OCI-LY7 (cell line): ENCODE results near the gene BTRC. TPM values are rescaled to one million over a fixed set of nuclear protein-coding genes. Genes with fewer than 3 reads are reported as not detected.

ENCODE experiments used
- BruUV-seq: library from RNA; stranded (reverse); fragments of 400-500 nt; replicated peaks from 2 replicates; lab custom pipeline; 2021; lab: Mats Ljungman, UMichigan
- CTCF ChIA-PET: fragments of 300-600 bp; sonication (Branson Sonifier 250); formaldehyde crosslinking; loops from one replicate; lab custom pipeline; 2022; ENCODE audit warnings: antibody characterized with exemption; ENCODE audit not compliant: unreplicated experiment; lab: Charles Lee
- POLR2A ChIA-PET: fragments of 300-600 bp; sonication (Branson Sonifier 250); formaldehyde crosslinking; loops from one replicate; lab custom pipeline; 2022; ENCODE audit warnings: antibody characterized with exemption; lab: Charles Lee
- DNase-seq: peaks from one replicate; pipeline ENCODE4 v3.0.0-alpha.2; 2015; ENCODE audit warnings: low spot score
- H2AFZ ChIP-seq: fragments of 200-600 bp; sonication (generic), shearing (Covaris generic); 2 replicates; pipeline ENCODE4 v1.6.1; 2014; ENCODE audit warnings: mild to moderate bottlenecking, antibody characterized with exemption, low read length, moderate library complexity
- H3K27ac ChIP-seq: fragments of 200-600 bp; sonication (generic); 2 replicates; pipeline ENCODE4 v1.5.1; 2014; ENCODE audit warnings: mixed run types, low read depth, mild to moderate bottlenecking, moderate library complexity, low read length, inconsistent platforms; ENCODE audit not compliant: poor library complexity, severe bottlenecking
- H3K36me3 ChIP-seq: fragments of 200-600 bp; sonication (generic); 2 replicates; pipeline ENCODE4 v1.6.1; 2014; ENCODE audit warnings: mild to moderate bottlenecking, antibody characterized with exemption, low read length, moderate library complexity, mixed read lengths; ENCODE audit not compliant: insufficient read depth
- H3K4me1 ChIP-seq: fragments of 200-600 bp; sonication (generic); 2 replicates; pipeline ENCODE4 v1.5.1; 2014; ENCODE audit warnings: mild to moderate bottlenecking, low read length; ENCODE audit not compliant: insufficient read depth, poor library complexity, severe bottlenecking
- H3K4me2 ChIP-seq: fragments of 200-600 bp; sonication (generic); 2 replicates; pipeline ENCODE4 v1.6.1; 2014; ENCODE audit warnings: mild to moderate bottlenecking, low read length
- H3K4me3 ChIP-seq: fragments of 200-600 bp; sonication (generic); 2 replicates; pipeline ENCODE4 v1.5.1; 2014; ENCODE audit warnings: mild to moderate bottlenecking, low read depth, low read length; ENCODE audit not compliant: poor library complexity, severe bottlenecking
- H3K79me2 ChIP-seq: fragments of 200-600 bp; sonication (generic); 2 replicates; pipeline ENCODE4 v1.6.1; 2016; ENCODE audit warnings: low read depth, mild to moderate bottlenecking, low read length, moderate library complexity, mixed read lengths; ENCODE audit not compliant: insufficient read depth
- H3K9me2 ChIP-seq: fragments of 200-600 bp; sonication (generic); 2 replicates; pipeline ENCODE4 v1.6.1; 2016; ENCODE audit warnings: mild to moderate bottlenecking, low read length, mixed read lengths; ENCODE audit not compliant: insufficient read depth
- H3K9me3 ChIP-seq: fragments of 200-600 bp; sonication (generic); 2 replicates; pipeline ENCODE4 v1.6.1; 2014; ENCODE audit warnings: mild to moderate bottlenecking, mixed run types, low read length, mixed read lengths
- H4K20me1 ChIP-seq: fragments of 200-600 bp; sonication (generic); 2 replicates; pipeline ENCODE4 v1.6.1; 2014; ENCODE audit warnings: mild to moderate bottlenecking, antibody characterized with exemption, low read length, moderate library complexity, mixed read lengths; ENCODE audit not compliant: insufficient read depth
- CTCF ChIP-seq: fragments of 200-600 bp; sonication (generic); conservative IDR thresholded peaks from 2 replicates; pipeline ENCODE4 v1.5.1; 2014; ENCODE audit warnings: mild to moderate bottlenecking, antibody characterized with exemption, low read length, moderate library complexity, mixed read lengths
- EZH2phosphoT487 ChIP-seq: fragments of 200-600 bp; sonication (generic); IDR thresholded peaks from 2 replicates; pipeline ENCODE4 v1.6.1; 2018; ENCODE audit warnings: low read depth, borderline replicate concordance, mild to moderate bottlenecking, mixed run types, antibody characterized with exemption, low read length, moderate library complexity, mixed read lengths
- intact Hi-C: fragments of 100-400 bp; cut with micrococcal nuclease; formaldehyde crosslinking; loops from one replicate; pipeline ENCODE4 v1.10.0; 2022; ENCODE audit not compliant: unreplicated experiment
- total RNA-seq, 2 experiments: library from RNA; depleted of rRNA in 1 of 2; stranded (reverse); fragments of >200 nt in 1 of 2; shearing (Covaris generic) in 1 of 2; gene quantifications; 2 replicates each; pipeline ENCODE4 v1.2.3, GENCODE V29; 2014 to 2022

Gene BTRC
- total RNA-seq, 2 experiments from 2014 or later, result 6.1 to 17.8 TPM

- H4K20me1 ChIP-seq, result no peaks in the 10 kb centered on the region
- H3K4me2 ChIP-seq, result no peak overlapping the region
- intact Hi-C loops, result no loop called here
- 0 out of 2 replicates have a peak, but pooled peaks cover 3% of the 10 kb centered on the region for H3K36me3 ChIP-seq
- no peak overlapping the region for H2AFZ ChIP-seq
- ChIA-PET CTCF (interaction anchor here (0.5 kb wide), 1 partner anchor 1880 kb away, joined by 9 read pairs; the partner anchor contains the start of gene CALHM1), POLR2A (no interaction called here)
- H3K9me3 ChIP-seq, result no peaks in the 10 kb centered on the region
- H3K4me1 ChIP-seq, result peaks cover 4% of the 10 kb centered on the region
- H3K79me2 ChIP-seq, result no peaks in the 10 kb centered on the region
- BruUV-seq, result no TSS peak
- H3K9me2 ChIP-seq, result no peaks in the 10 kb centered on the region
- no peak overlapping the region for H3K4me3 ChIP-seq
- no peak for DNase-seq
- no peak overlapping the region for H3K27ac ChIP-seq
- TF ChIP-seq CTCF, result no peak
- no peak for TF ChIP-seq EZH2phosphoT487
Measured at GRCh38 chr10:101578803-101579515, 225.0 kb downstream of the BTRC start.

DNA sequence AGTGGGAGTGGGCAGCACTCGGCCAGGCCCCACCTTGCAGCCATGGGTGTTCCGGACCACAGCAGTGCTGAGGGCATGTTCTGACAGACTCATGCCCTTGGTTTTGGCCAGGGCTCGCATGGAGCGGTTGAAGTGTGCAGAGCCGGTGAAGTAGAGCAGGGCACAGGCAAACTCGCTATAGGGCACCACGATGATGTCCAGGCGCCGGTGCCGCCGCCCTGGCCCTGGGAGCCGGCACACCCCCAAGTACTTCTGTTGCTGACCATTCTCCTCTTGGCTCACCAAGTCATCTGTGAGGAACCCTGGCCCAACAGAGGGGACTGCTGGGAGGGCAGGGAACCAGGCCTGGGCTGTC is 225.5 kb downstream of the BTRC start:
- H3K9me3 ChIP-seq, result no peaks in the 10 kb centered on the region
- intact Hi-C loops, result no loop called here
- DNase-seq, result no peak
- no peak overlapping the region for H3K27ac ChIP-seq
- TF ChIP-seq EZH2phosphoT487 (no peak), CTCF (no peak)
- no TSS peak for BruUV-seq
- no peaks in the 10 kb centered on the region for H3K4me1 ChIP-seq
- no peaks in the 10 kb centered on the region for H4K20me1 ChIP-seq
- ChIA-PET POLR2A (interaction anchor here (1.1 kb wide), 1 partner anchor 8 kb away, joined by 3 read pairs; no protein-coding TSS in a partner anchor), CTCF (interaction anchor here (1.2 kb wide), 1 partner anchor 9 kb away, joined by 5 read pairs; no protein-coding TSS in a partner anchor)
- H3K4me3 ChIP-seq, result no peak overlapping the region
- no peaks in the 10 kb centered on the region for H3K9me2 ChIP-seq
- no peaks in the 10 kb centered on the region for H3K79me2 ChIP-seq
- no peak overlapping the region for H2AFZ ChIP-seq
- H3K4me2 ChIP-seq, result no peak overlapping the region
- H3K36me3 ChIP-seq, result 0 out of 2 replicates have a peak, but pooled peaks cover 3% of the 10 kb centered on the region
